ENCODE data around the gene HPS4.

The HPS4 gene

GRCh38 chr22:26430600-26430999 is 53.0 kb downstream of the HPS4 start:
- Mint-ChIP-seq H3K27me3 (ENCODE audit: low read depth) (peaks cover 55% of the 10 kb centered on the region), H3K36me3 (ENCODE audit: low read depth) (no peaks in the 10 kb centered on the region), H3K4me3 (peak overlapping the region; percentile 76 to 81 (median 81)), H3K9me3 (peaks cover 3% of the 10 kb centered on the region), H3K27ac (peak overlapping the region; percentile 16 to 81 (median 62)), H3K4me1 (peaks cover 24% of the 10 kb centered on the region)
- TF ChIP-seq, protein P1, sequence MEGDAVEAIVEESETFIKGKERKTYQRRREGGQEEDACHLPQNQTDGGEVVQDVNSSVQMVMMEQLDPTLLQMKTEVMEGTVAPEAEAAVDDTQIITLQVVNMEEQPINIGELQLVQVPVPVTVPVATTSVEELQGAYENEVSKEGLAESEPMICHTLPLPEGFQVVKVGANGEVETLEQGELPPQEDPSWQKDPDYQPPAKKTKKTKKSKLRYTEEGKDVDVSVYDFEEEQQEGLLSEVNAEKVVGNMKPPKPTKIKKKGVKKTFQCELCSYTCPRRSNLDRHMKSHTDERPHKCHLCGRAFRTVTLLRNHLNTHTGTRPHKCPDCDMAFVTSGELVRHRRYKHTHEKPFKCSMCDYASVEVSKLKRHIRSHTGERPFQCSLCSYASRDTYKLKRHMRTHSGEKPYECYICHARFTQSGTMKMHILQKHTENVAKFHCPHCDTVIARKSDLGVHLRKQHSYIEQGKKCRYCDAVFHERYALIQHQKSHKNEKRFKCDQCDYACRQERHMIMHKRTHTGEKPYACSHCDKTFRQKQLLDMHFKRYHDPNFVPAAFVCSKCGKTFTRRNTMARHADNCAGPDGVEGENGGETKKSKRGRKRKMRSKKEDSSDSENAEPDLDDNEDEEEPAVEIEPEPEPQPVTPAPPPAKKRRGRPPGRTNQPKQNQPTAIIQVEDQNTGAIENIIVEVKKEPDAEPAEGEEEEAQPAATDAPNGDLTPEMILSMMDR (IDR thresholded peaks at IDR 0.05; ENCODE audit: unreplicated experiment in 3 of 3), result no peak

DNA sequence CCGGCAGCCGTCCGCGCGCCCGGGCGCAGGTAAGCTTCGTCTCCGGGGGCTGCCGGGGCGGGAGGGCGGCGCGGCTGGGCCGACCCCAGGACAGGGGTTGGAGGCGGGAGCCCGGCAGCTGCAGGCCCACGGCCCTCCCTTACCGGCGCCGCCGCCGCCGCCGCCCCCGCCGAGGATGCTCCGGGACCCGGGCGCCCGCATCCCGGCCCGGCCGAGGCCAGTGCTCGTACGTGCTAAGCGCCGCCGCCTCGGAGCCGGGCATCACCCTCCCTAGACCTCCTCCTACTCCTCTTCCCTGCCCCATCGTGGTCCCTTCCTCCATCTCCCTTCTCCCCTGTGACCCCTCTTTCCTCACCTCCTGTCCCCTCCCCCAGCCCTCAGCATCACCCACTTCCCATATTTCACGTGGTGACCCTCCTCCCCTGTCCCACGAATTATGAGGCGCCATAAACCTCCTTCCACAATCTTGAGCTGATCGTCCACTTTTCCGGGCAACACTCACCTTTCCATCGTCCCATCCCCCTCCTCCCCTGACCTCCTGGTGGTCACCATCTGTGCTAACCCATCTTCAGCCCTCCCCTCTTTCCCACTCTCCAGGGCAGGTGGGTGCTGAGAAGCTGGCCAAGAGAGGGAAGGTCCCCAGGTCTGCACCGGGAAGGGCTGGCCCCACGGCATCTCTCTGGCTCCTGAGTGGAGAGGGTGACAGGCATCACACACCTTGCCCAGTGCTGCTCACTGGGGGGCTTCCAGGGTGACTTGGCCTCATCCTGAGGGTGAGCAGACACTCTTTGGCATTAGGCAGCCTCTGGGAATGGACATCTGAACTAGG is 53.9 kb downstream of the HPS4 start:
- H3K4me1 Mint-ChIP-seq, result peaks cover 19% of the 10 kb centered on the region
- peaks cover 3% of the 10 kb centered on the region for H3K9me3 Mint-ChIP-seq
- TF ChIP-seq, protein P1 (IDR thresholded peaks at IDR 0.05; ENCODE audit: unreplicated experiment in 3 of 3), result no peak
- peak overlapping the region in 2 of 3 experiments; percentile 16 to 81 for H3K27ac Mint-ChIP-seq
- peaks cover 57% of the 10 kb centered on the region for H3K27me3 Mint-ChIP-seq (ENCODE audit: low read depth)
- H3K4me3 Mint-ChIP-seq, result peak overlapping the region; percentile 76 to 81 (median 81)
- no peaks in the 10 kb centered on the region for H3K36me3 Mint-ChIP-seq (ENCODE audit: low read depth)

GRCh38 chr22:26428515-26429457 is 54.8 kb downstream of the HPS4 start, which contains the start of gene ASPHD2:
ASPHD2 (plus strand) TSS chr22:26429260; CDS start chr22:26433616, 4,356 bp downstream.
- Mint-ChIP-seq H3K4me3 (peak within 1 kb of the TSS; percentile 97 to 99 (median 98)), H3K9me3 (peaks cover 3% of the 10 kb centered on the region), H3K27ac (peak within 1 kb of the TSS; percentile 56 to 86 (median 83)), H3K36me3 (ENCODE audit: low read depth) (no peaks in the 10 kb centered on the region), H3K27me3 (ENCODE audit: low read depth) (peaks cover 56% of the 10 kb centered on the region), H3K4me1 (peaks cover 19% of the 10 kb centered on the region)
- TF ChIP-seq, protein P1 (IDR thresholded peaks at IDR 0.05; ENCODE audit: unreplicated experiment in 3 of 3), result no peak

- TF ChIP-seq, protein P1 (IDR thresholded peaks at IDR 0.05; ENCODE audit: unreplicated experiment in 3 of 3), result no peak
Observed at GRCh38 chr22:26426924-26427323, 56.7 kb downstream of the HPS4 start.

DNA sequence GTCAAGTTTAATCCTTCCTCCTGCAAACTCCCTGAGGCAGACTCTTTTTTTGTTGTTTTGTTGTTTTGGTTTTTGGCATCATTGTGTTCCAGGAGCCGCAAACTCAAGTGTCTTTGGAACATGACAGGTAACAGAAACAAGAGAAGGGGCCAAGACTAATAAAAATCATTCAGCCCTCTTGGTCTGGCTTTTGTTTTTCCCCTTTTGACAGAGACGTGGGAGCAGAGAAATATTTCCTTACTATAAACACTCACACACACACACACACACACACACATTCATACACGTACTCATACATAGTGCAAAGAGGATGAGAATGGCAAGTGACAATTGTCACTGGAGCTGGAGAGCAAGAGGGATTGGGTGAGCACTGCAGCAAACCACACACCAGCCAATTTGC is 65.0 kb downstream of the HPS4 start:
- H3K27me3 Mint-ChIP-seq (ENCODE audit: low read depth), result peaks cover 40% of the 10 kb centered on the region
- peaks cover 20% of the 10 kb centered on the region for H3K4me1 Mint-ChIP-seq
- no peaks in the 10 kb centered on the region for H3K36me3 Mint-ChIP-seq (ENCODE audit: low read depth)
- H3K9me3 Mint-ChIP-seq, result no peaks in the 10 kb centered on the region
- TF ChIP-seq, protein P1 (IDR thresholded peaks at IDR 0.05; ENCODE audit: unreplicated experiment in 3 of 3), result no peak
- no peak overlapping the region for H3K27ac Mint-ChIP-seq
- no peak overlapping the region for H3K4me3 Mint-ChIP-seq

More at GRCh38 chr22:26426924-26427323, 56.7 kb downstream of the HPS4 start:
- H3K9me3 Mint-ChIP-seq, result peaks cover 3% of the 10 kb centered on the region
- no peak overlapping the region for H3K27ac Mint-ChIP-seq
- H3K36me3 Mint-ChIP-seq (ENCODE audit: low read depth), result no peaks in the 10 kb centered on the region
- H3K4me1 Mint-ChIP-seq, result peaks cover 19% of the 10 kb centered on the region
- peak overlapping the region; percentile 72 to 84 (median 78) for H3K4me3 Mint-ChIP-seq
- H3K27me3 Mint-ChIP-seq (ENCODE audit: low read depth), result peaks cover 56% of the 10 kb centered on the region

All from nephron (organoid).